22Rv1 (cell line): ENCODE results near the gene TCERG1L.

Experiments used
- H3K27ac ChIP-seq: fragments of 450-650 bp; 2 replicates; pipeline ENCODE4 v1.5.1; 2017
- CTCF ChIP-seq: fragments of 450-650 bp; IDR thresholded peaks from 2 replicates; pipeline ENCODE4 v1.5.1; 2017; ENCODE audit warnings: mild to moderate bottlenecking
- ZFX ChIP-seq: fragments of 450-650 bp; IDR thresholded peaks from 2 replicates; pipeline ENCODE4 v1.6.1; 2017; ENCODE audit warnings: antibody characterized with exemption, borderline replicate concordance

The TCERG1L gene

GRCh38 chr10:131277278-131277677 is 34.2 kb downstream of the TCERG1L start:
- H3K27ac ChIP-seq, result no peak overlapping the region
- TF ChIP-seq ZFX, result no peak
- no peak for TF ChIP-seq CTCF

GRCh38 chr10:131275691-131276090 is 35.8 kb downstream of the TCERG1L start:
- TF ChIP-seq CTCF, result no peak
- no peak for TF ChIP-seq ZFX
- no peak overlapping the region for H3K27ac ChIP-seq

GRCh38 chr10:131274883-131275282 is 36.6 kb downstream of the TCERG1L start:
- TF ChIP-seq ZFX (no peak), CTCF (no peak)
- no peak overlapping the region for H3K27ac ChIP-seq

- TF ChIP-seq CTCF (no peak), ZFX (no peak)
- no peak overlapping the region for H3K27ac ChIP-seq
Measured at GRCh38 chr10:131274133-131274880, 37.2 kb downstream of the TCERG1L start.

GRCh38 chr10:131273476-131273875 is 38.0 kb downstream of the TCERG1L start:
- no peak overlapping the region for H3K27ac ChIP-seq
- no peak for TF ChIP-seq ZFX

GRCh38 chr10:131272897-131273451 is 38.5 kb downstream of the TCERG1L start:
- H3K27ac ChIP-seq, result no peak overlapping the region
- TF ChIP-seq CTCF (no peak), ZFX (no peak)

GRCh38 chr10:131271966-131272365 is 39.6 kb downstream of the TCERG1L start:
- TF ChIP-seq ZFX (no peak), CTCF (no peak)
- H3K27ac ChIP-seq, result no peak overlapping the region
